Spleen (tissue), 11 donors: ENCODE results near the gene AXIN1. TPM values are rescaled to one million over a fixed set of nuclear protein-coding genes. Genes with fewer than 3 reads are reported as not detected.

Source experiments
- DNase-seq: peaks from one replicate; pipeline ENCODE4 v3.0.0-alpha.2; 2020
- H3K27ac ChIP-seq, 8 donors: fragments of 200-600 bp; sonication (generic) in 7 of 8; 1 replicate in 4 of 8; 2 replicates in 4 of 8; pipeline versions ENCODE4 v1.5.0 to v1.8.0; 2016 to 2021; ENCODE audit warnings: inconsistent platforms in 4 of 8, mild to moderate bottlenecking in 4 of 8, moderate library complexity in 1 of 8
- H3K27me3 ChIP-seq, 7 donors: fragments of 200-600 bp; sonication (generic) in 6 of 7; replicated peaks in 1 of 7; 1 replicate in 4 of 7; 2 replicates in 3 of 7; pipeline versions ENCODE4 v1.5.0 to v1.8.0; 2016 to 2021; ENCODE audit warnings: inconsistent platforms in 3 of 7, mild to moderate bottlenecking in 1 of 7
- H3K36me3 ChIP-seq, 6 donors: fragments of 200-600 bp; sonication (generic) in 5 of 6; 1 replicate in 4 of 6; 2 replicates in 2 of 6; pipeline versions ENCODE4 v1.5.0 to v1.8.0; 2016 to 2021; ENCODE audit warnings: inconsistent platforms in 2 of 6
- H3K4me1 ChIP-seq, 6 donors: fragments of 200-600 bp; sonication (generic) in 5 of 6; 1 replicate in 3 of 6; 2 replicates in 3 of 6; pipeline versions ENCODE4 v1.5.0 to v1.8.0; 2016 to 2021; ENCODE audit warnings: inconsistent platforms in 3 of 6
- H3K4me3 ChIP-seq, 8 donors: fragments of 200-600 bp; sonication (generic) in 7 of 8; 1 replicate in 4 of 8; 2 replicates in 4 of 8; pipeline versions ENCODE4 v1.5.0 to v1.8.0; 2016 to 2021; ENCODE audit warnings: inconsistent platforms in 4 of 8, mild to moderate bottlenecking in 4 of 8, moderate library complexity in 2 of 8
- H3K9me3 ChIP-seq, 8 donors: fragments of 200-600 bp; sonication (generic) in 7 of 8; 1 replicate in 4 of 8; 2 replicates in 4 of 8; pipeline versions ENCODE4 v1.5.0 to v1.8.0; 2016 to 2021; ENCODE audit warnings: inconsistent platforms in 4 of 8
- POLR2A ChIP-seq, 3 donors: fragments of 450-650 bp; IDR thresholded peaks; one replicate each; pipeline ENCODE4 v1.5.1; 2017; ENCODE audit warnings: antibody characterized with exemption in 3 of 3, mild to moderate bottlenecking in 1 of 3
- POLR2AphosphoS5 ChIP-seq, 3 donors: sonication (generic); formaldehyde crosslinking; IDR thresholded peaks; one replicate each; pipeline ENCODE4 v1.5.1; 2017; ENCODE audit warnings: antibody characterized with exemption in 3 of 3
- WGBS, 5 donors: extraction: QIAGEN DNeasy Blood & Tissue Kit in 3 of 5; methylation state at CpG; one replicate each; pipeline versions ENCODE4 v1.1.5 to v1.1.7; 2013 to 2018; 5-methylcytosine and 5-hydroxymethylcytosine counted together
- intact Hi-C: fragments of 100-400 bp; cut with DNase I; formaldehyde crosslinking; loops from one replicate; pipeline ENCODE4 v1.15.0; 2023; ENCODE audit warnings: low total_unique reads
- polyA plus RNA-seq, 3 donors: library from polyadenylated mRNA; stranded (reverse); fragments of 200-250 nt; gene quantifications; one replicate each; pipeline ENCODE4 v1.2.1, GENCODE V29; 2013
- total RNA-seq, 7 donors: library from RNA; depleted of rRNA in 3 of 7; stranded (reverse); fragments of >200 nt in 3 of 7; fragmentation: NEBNext Ultra II Directional in 4 of 7; extraction: Animal tissue kit (Norgen Biotek cat#: 25700) in 4 of 7; gene quantifications; one replicate each; pipeline versions ENCODE4 v1.1.0 to v1.2.1, GENCODE V29; 2016 to 2021
- TF ChIP-seq, protein P1 (sequence below), 11 experiments: fragments of 200-600 bp in 7 of 11; fragments of 450-650 bp in 4 of 11; sonication (generic) in 4 of 11; IDR thresholded peaks in 8 of 11; conservative IDR thresholded peaks in 3 of 11; 1 replicate in 7 of 11; 2 replicates in 4 of 11; pipeline versions ENCODE4 v1.4.0 to v1.8.0; 2016 to 2021; ENCODE audit warnings: antibody characterized with exemption in 11 of 11, inconsistent platforms in 4 of 11, mild to moderate bottlenecking in 1 of 11
- donor health status: healthy with polysubstance abuse.
- donor health status: DM: no; HTN: no; CAD: no; lungs with moderate emphysema.
- donor health status: DM: no; HTN: no; CAD: no.
- donor health status: Bipolar disorder and iron deficiency.
- donor health status: healthy.
- donor health status: DM: no; HTN: no; CAD: no.
- donor health status: DM: yes; HTN: yes; CAD: no.

AXIN1 gene
- total and polyA plus RNA-seq, 10 donors: 12.9 to 27.3 (median 23.9) TPM

DNA sequence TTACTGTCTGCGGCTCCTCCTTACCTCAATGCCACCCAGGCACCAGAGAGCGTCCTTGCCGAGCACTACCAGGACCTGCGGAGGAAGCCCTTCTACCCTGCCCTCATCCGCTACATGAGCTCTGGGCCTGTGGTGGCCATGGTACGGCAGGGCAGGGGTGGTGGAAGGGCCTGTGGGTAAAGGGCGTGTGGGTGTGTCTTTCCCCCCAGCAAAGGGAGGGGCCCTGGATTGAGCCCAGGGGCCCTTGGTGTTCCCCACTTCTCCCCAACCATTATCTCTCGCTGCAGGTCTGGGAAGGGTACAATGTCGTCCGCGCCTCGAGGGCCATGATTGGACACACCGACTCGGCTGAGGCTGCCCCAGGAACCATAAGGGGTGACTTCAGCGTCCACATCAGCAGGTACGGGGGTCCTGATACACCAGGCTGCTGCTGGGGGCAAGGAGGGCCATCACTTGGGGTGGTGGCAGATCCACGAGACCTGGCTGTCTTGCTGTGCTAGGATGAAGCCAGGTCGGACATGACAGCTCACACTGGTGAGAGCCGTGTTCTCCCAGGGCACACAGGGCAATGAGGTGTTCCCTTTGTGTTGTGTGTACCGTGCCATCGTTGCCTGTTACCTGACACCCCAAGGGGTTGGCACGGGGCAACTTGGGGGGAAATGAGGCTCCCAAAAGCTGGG, 47.0 kb upstream of the AXIN1 start:
- WGBS, 5 donors: 73 to 93% (median 88%) methylated on average over 10 to 22 of the region's 22 CpGs
- Histone ChIP-seq H3K27ac (peak overlapping the region in 7 of 8 donors; percentile 90 to 98 (median 94)), H3K36me3 (peaks cover 0 to 8% (median 0%) of the 10 kb centered on the region in 6 donors), H3K4me1 (peaks cover 6 to 65% (median 41%) of the 10 kb centered on the region in 6 donors), H3K27me3 (no peaks in the 10 kb centered on the region), H3K9me3 (no peaks in the 10 kb centered on the region), H3K4me3 (no peak overlapping the region)
- intact Hi-C loops: no loop called here
- peak in 1 of 3 donors; percentile 13 for TF ChIP-seq POLR2AphosphoS5 (IDR thresholded peaks at IDR 0.05)
- no peak for TF ChIP-seq POLR2A (IDR thresholded peaks at IDR 0.05)
- no peak for DNase-seq

DNA sequence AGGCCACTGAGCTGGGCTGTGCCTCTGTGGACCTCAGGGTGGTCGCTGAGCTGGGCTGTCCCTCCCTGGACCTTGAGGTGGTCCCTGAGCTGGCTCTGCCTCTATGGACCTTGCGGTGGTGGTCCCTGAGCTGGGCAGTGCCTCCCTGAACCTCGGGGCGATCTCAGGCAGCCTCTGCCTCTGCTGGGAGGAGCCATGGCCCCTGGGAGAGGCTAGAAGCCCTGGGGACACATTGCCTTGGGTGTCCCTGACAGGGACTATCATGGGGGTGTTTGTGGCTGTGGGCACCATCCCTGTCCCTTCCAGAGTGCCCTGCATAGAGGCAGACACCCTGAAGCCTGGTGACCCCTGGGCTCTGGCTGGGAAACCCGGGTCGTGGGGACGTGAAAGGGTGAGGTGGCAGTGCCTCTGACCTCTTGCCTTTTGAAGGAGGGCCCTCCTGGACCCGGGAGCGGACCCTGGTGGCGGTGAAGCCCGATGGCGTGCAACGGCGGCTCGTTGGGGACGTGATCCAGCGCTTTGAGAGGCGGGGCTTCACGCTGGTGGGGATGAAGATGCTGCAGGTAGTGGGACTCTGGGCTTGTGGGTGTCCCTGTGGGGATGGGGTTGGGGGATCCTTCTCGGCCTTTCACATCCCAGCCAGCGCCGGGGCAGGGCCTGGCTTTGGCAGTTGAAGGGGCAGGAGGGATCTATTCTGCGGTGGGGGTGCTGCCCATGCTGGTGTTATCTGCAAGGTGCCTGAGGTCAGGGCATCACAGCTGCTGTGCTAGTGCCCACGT, 46.2 kb upstream of the AXIN1 start:
- WGBS, 5 donors: 78 to 84% (median 83%) methylated on average over 18 to 24 of the region's 24 CpGs
- TF ChIP-seq POLR2A (IDR thresholded peaks at IDR 0.05) (no peak), POLR2AphosphoS5 (IDR thresholded peaks at IDR 0.05) (peak in 1 of 3 donors; percentile 17)
- TF ChIP-seq, protein P1, sequence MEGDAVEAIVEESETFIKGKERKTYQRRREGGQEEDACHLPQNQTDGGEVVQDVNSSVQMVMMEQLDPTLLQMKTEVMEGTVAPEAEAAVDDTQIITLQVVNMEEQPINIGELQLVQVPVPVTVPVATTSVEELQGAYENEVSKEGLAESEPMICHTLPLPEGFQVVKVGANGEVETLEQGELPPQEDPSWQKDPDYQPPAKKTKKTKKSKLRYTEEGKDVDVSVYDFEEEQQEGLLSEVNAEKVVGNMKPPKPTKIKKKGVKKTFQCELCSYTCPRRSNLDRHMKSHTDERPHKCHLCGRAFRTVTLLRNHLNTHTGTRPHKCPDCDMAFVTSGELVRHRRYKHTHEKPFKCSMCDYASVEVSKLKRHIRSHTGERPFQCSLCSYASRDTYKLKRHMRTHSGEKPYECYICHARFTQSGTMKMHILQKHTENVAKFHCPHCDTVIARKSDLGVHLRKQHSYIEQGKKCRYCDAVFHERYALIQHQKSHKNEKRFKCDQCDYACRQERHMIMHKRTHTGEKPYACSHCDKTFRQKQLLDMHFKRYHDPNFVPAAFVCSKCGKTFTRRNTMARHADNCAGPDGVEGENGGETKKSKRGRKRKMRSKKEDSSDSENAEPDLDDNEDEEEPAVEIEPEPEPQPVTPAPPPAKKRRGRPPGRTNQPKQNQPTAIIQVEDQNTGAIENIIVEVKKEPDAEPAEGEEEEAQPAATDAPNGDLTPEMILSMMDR (IDR thresholded peaks at IDR 0.05 in 8 of 11, conservative IDR thresholded peaks at IDR 0.05 in 3 of 11): no peak
- Histone ChIP-seq H3K9me3 (no peaks in the 10 kb centered on the region), H3K4me3 (no peak overlapping the region), H3K4me1 (peaks cover 6 to 65% (median 41%) of the 10 kb centered on the region in 6 donors), H3K27me3 (no peaks in the 10 kb centered on the region), H3K36me3 (peaks cover 0 to 8% (median 0%) of the 10 kb centered on the region in 6 donors), H3K27ac (peak overlapping the region in 5 of 8 donors; percentile 49 to 98 (median 80))
- intact Hi-C loops: no loop called here
- no peak for DNase-seq

GRCh38 chr16:397736-398332, 45.3 kb upstream of the AXIN1 start:
- no peaks in the 10 kb centered on the region for H3K27me3 ChIP-seq
- WGBS, 5 donors: 32 to 57% (median 39%) methylated on average over 14 to 29 of the region's 29 CpGs
- H3K9me3 ChIP-seq: no peaks in the 10 kb centered on the region
- intact Hi-C loops: no loop called here
- H3K27ac ChIP-seq: peak overlapping the region in 6 of 8 donors; percentile 49 to 98 (median 78)
- peaks cover 0 to 8% (median 0%) of the 10 kb centered on the region in 6 donors for H3K36me3 ChIP-seq
- H3K4me3 ChIP-seq: peak overlapping the region in 4 of 8 donors; percentile 58 to 89 (median 66)
- peaks cover 6 to 65% (median 41%) of the 10 kb centered on the region in 6 donors for H3K4me1 ChIP-seq
- TF ChIP-seq, protein P1 (IDR thresholded peaks at IDR 0.05 in 8 of 11, conservative IDR thresholded peaks at IDR 0.05 in 3 of 11): peak in 7 of 11 experiments; percentile 22 to 56 (median 45)
- TF ChIP-seq POLR2A (IDR thresholded peaks at IDR 0.05) (no peak), POLR2AphosphoS5 (IDR thresholded peaks at IDR 0.05) (peak in 2 of 3 donors; percentile 47 to 58)
- DNase-seq: peak; percentile 88

DNA sequence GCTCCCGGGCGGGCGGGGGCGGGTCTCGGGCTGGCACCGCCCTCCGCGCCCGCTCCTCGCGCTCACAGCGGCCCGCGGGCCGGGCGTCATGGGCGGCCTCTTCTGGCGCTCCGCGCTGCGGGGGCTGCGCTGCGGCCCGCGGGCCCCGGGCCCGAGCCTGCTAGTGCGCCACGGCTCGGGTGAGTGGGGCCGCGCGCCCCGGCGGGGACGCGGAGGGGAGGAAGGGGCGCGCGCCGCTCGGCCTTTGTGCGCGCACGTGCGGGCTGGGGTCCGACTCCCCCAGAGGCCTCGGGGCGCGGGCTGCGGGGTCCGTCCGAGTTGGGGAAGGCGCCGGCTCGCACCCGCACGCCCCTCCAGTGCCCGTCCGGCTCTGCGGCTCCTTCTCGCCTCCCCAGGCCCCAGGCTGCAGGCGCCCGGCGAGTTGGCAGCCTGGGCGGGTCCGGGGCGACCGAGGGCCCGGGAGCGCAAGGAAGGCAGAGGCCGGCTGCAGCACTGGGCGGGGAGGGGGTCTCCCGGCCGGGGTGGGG, 44.7 kb upstream of the AXIN1 start, which contains the start of gene NME4:
TSS of gene NME4 (plus strand) at position 65 of the 527 bp plus-strand sequence. CDS start at position 89, 24 bp downstream.
- WGBS, 5 donors: 0 to 1% (median 0%) methylated on average over 23 to 75 of the region's 75 CpGs; no CpG with 5 or more reads in 1 of the 5 donors
- Histone ChIP-seq H3K36me3 (peaks cover 0 to 8% (median 0%) of the 10 kb centered on the region in 6 donors), H3K4me1 (peaks cover 5 to 60% (median 37%) of the 10 kb centered on the region in 6 donors), H3K27ac (peak within 1 kb of the TSS; percentile 66 to 98 (median 78)), H3K4me3 (peak within 1 kb of the TSS; percentile 43 to 89 (median 56)), H3K9me3 (peaks cover 0 to under 1% (median 0%) of the 10 kb centered on the region in 8 donors), H3K27me3 (no peaks in the 10 kb centered on the region)
- TF ChIP-seq POLR2A (IDR thresholded peaks at IDR 0.05) (no peak), POLR2AphosphoS5 (IDR thresholded peaks at IDR 0.05) (peak in 1 of 3 donors; percentile 43)
- TF ChIP-seq, protein P1 (IDR thresholded peaks at IDR 0.05 in 8 of 11, conservative IDR thresholded peaks at IDR 0.05 in 3 of 11): no peak
- intact Hi-C loops: no loop called here
- peak; percentile 87 for DNase-seq
